ENCODE data around the gene RIN1. TPM values are rescaled to one million over a fixed set of nuclear protein-coding genes. Genes with fewer than 3 reads are reported as not detected.
A peak's percentile ranks its signal among the peaks of the same experiment; 100 is the strongest.

RIN1 gene
- total RNA-seq, 4 donors from 2014 or later: 1.8 to 26.6 (median 8.6) TPM

GRCh38 chr11:66291706-66292542 is 44.3 kb downstream of the RIN1 start, which contains the start of gene TMEM151A:
TSS of gene TMEM151A (plus strand) at chr11:66291894. CDS start at chr11:66292014, 120 bp downstream.
- H3K27me3 ChIP-seq: peaks cover 7 to 13% of the 10 kb centered on the region in 2 donors
- DNase-seq: no peak
- intact Hi-C loops (cut with DNase I; ENCODE audit: low total_unique reads): no loop called here

DNA sequence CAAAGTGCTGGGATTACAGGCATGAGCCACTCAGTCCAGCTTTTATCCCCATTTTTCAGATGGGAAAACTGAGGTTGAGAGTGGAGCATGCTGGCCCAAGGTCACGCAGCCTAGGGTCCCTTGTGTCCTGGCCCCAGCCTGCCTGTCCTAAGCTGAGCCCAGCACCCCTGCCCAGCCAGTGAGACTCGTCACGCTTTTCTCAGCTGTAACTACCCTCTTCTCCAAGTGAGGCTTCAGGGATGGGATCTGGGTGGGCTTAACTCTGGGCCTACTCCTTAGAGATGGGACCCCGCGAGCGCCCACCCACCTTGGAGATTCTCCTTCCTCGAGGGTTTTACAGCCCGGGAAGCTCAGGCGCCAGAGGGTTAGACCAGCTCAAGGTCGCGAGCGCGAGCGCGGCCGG is 44.9 kb downstream of the RIN1 start:
- Histone ChIP-seq H3K9me3 (no peaks in the 10 kb centered on the region), H3K4me1 (peaks cover 0 to 19% of the 10 kb centered on the region in 2 donors), H3K27ac (no peak overlapping the region), H3K4me3 (no peak overlapping the region), H3K36me3 (no peaks in the 10 kb centered on the region), H3K27me3 (peaks cover 7 to 13% of the 10 kb centered on the region in 2 donors)
- TF ChIP-seq, protein P1, sequence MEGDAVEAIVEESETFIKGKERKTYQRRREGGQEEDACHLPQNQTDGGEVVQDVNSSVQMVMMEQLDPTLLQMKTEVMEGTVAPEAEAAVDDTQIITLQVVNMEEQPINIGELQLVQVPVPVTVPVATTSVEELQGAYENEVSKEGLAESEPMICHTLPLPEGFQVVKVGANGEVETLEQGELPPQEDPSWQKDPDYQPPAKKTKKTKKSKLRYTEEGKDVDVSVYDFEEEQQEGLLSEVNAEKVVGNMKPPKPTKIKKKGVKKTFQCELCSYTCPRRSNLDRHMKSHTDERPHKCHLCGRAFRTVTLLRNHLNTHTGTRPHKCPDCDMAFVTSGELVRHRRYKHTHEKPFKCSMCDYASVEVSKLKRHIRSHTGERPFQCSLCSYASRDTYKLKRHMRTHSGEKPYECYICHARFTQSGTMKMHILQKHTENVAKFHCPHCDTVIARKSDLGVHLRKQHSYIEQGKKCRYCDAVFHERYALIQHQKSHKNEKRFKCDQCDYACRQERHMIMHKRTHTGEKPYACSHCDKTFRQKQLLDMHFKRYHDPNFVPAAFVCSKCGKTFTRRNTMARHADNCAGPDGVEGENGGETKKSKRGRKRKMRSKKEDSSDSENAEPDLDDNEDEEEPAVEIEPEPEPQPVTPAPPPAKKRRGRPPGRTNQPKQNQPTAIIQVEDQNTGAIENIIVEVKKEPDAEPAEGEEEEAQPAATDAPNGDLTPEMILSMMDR (IDR thresholded peaks at IDR 0.05): no peak
- TF ChIP-seq POLR2A (IDR thresholded peaks at IDR 0.05): no peak
- intact Hi-C loops (cut with DNase I; ENCODE audit: low total_unique reads): no loop called here
- DNase-seq: no peak

More at GRCh38 chr11:66291706-66292542, 44.3 kb downstream of the RIN1 start, which contains the start of gene TMEM151A:
- no peak within 1 kb of the TSS for H3K4me3 ChIP-seq
- H3K4me1 ChIP-seq: peaks cover 0 to 19% of the 10 kb centered on the region in 2 donors
- no peak within 1 kb of the TSS for H3K27ac ChIP-seq
- H3K36me3 ChIP-seq: no peaks in the 10 kb centered on the region
- no peak for TF ChIP-seq POLR2A (IDR thresholded peaks at IDR 0.05)
- TF ChIP-seq, protein P1 (IDR thresholded peaks at IDR 0.05): no peak
- no peaks in the 10 kb centered on the region for H3K9me3 ChIP-seq

DNA sequence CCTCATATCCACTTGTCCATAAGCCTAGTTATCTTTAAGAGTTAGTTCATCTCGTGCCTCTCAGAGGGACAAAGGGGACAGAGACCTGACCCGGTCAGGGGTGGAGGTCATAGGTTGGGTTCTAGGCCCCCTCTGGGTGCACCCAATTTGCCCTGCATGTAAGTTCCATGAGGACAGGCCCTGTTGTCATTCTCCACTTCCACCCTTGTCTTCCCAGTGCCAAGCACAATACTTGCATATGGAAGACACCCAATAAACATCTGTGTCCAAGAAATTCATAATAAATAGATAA is 46.0 kb downstream of the RIN1 start:
- intact Hi-C loops (cut with DNase I; ENCODE audit: low total_unique reads): no loop called here
- H3K4me1 ChIP-seq: peaks cover 0 to 19% of the 10 kb centered on the region in 2 donors
- no peak overlapping the region for H3K27ac ChIP-seq
- H3K27me3 ChIP-seq: peaks cover 7 to 13% of the 10 kb centered on the region in 2 donors
- H3K36me3 ChIP-seq: no peaks in the 10 kb centered on the region
- no peaks in the 10 kb centered on the region for H3K9me3 ChIP-seq
- TF ChIP-seq, protein P1 (IDR thresholded peaks at IDR 0.05): no peak
- TF ChIP-seq POLR2A (IDR thresholded peaks at IDR 0.05): no peak
- H3K4me3 ChIP-seq: no peak overlapping the region
- DNase-seq: no peak

DNA sequence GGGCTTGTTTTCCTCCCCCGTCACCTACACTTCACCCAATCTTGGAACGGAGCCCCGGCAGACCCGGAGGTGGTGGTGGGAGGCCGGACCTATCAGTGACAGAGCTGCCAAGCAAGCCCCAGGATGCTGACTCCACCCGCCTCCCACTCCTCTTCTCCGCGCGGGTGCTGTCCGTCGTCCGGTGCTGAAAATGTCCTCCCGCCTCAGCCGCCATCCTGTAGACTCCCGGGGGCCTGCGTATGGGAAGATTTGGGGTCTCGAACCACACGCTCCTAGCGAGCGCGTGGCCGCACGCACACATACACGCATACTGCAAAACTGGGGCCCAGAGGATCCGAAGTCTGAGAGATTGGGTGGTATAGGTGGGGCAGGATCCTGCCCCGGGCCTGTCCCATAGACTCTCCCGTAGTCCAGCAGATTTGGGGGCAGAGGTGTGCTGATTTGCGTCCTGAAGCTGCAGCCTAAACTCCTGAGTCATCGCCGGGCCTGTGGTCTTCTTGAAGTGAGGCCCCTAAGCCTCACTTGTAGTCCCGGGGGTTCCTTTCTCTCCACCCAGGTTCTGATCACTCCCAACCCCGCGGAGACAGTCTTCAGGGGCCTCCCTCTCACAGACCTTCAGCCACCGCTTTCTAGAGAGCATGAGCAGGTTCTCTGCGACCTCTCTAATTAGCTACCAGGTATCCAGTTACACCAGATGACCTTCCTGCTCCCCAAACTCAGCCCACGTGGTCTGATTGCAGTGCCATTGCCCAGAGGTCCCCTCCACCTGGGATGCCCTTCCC is 46.5 kb downstream of the RIN1 start:
- peak overlapping the region; percentile 86 to 98 for H3K27ac ChIP-seq
- no peaks in the 10 kb centered on the region for H3K36me3 ChIP-seq
- peak overlapping the region; percentile 84 to 96 for H3K4me3 ChIP-seq
- peaks cover 7 to 13% of the 10 kb centered on the region in 2 donors for H3K27me3 ChIP-seq
- no peak for TF ChIP-seq POLR2A (IDR thresholded peaks at IDR 0.05)
- TF ChIP-seq, protein P1 (IDR thresholded peaks at IDR 0.05): peak in 1 of 4 experiments; percentile 13
- H3K4me1 ChIP-seq: peaks cover 0 to 19% of the 10 kb centered on the region in 2 donors
- intact Hi-C loops (cut with DNase I; ENCODE audit: low total_unique reads): loop anchor here (10.0 kb wide), 1 partner anchor 65 kb away; no protein-coding TSS in a partner anchor
- no peak for DNase-seq
- no peaks in the 10 kb centered on the region for H3K9me3 ChIP-seq

All from uterus (tissue), 4 donors.